Progenitor cell of endocrine pancreas (in vitro differentiated cells): ENCODE results near the gene HRAS. TPM values are rescaled to one million over a fixed set of nuclear protein-coding genes. Genes with fewer than 3 reads are reported as not detected.

Experiments
- DNase-seq: peaks from one replicate; pipeline ENCODE4 v3.0.0; 2021; ENCODE audit warnings: low spot score; ENCODE audit not compliant: unreplicated experiment
- H3K27ac Mint-ChIP-seq: 2 replicates; pipeline ENCODE4 v1.8.0; 2021; ENCODE audit warnings: mild to moderate bottlenecking, moderate library complexity, mixed read lengths
- H3K27me3 Mint-ChIP-seq: 2 replicates; pipeline ENCODE4 v1.8.0; 2021; ENCODE audit warnings: mixed read lengths
- H3K36me3 Mint-ChIP-seq: 2 replicates; pipeline ENCODE4 v1.8.0; 2022; ENCODE audit warnings: mixed read lengths; ENCODE audit not compliant: insufficient read depth
- H3K4me1 Mint-ChIP-seq: 2 replicates; pipeline ENCODE4 v1.8.0; 2021; ENCODE audit warnings: low read depth, mixed read lengths
- H3K4me3 Mint-ChIP-seq: 2 replicates; pipeline ENCODE4 v1.8.0; 2021; ENCODE audit warnings: low read depth, mild to moderate bottlenecking, moderate library complexity, mixed read lengths
- H3K9me3 Mint-ChIP-seq: 2 replicates; pipeline ENCODE4 v1.8.0; 2021; ENCODE audit warnings: low read depth, mixed read lengths
- total RNA-seq: library from RNA; stranded (reverse); gene quantifications from 2 replicates; pipeline ENCODE4 v1.2.1, GENCODE V29; 2021
- TF ChIP-seq, protein P1 (sequence below): fragments of 200-600 bp; sonication (generic); IDR thresholded peaks from one replicate; pipeline ENCODE4 v1.5.0; 2021; ENCODE audit warnings: antibody characterized with exemption, mild to moderate bottlenecking; ENCODE audit not compliant: unreplicated experiment

The HRAS gene
- total RNA-seq, 1 donor from 2014 or later: 61.6 TPM

DNA sequence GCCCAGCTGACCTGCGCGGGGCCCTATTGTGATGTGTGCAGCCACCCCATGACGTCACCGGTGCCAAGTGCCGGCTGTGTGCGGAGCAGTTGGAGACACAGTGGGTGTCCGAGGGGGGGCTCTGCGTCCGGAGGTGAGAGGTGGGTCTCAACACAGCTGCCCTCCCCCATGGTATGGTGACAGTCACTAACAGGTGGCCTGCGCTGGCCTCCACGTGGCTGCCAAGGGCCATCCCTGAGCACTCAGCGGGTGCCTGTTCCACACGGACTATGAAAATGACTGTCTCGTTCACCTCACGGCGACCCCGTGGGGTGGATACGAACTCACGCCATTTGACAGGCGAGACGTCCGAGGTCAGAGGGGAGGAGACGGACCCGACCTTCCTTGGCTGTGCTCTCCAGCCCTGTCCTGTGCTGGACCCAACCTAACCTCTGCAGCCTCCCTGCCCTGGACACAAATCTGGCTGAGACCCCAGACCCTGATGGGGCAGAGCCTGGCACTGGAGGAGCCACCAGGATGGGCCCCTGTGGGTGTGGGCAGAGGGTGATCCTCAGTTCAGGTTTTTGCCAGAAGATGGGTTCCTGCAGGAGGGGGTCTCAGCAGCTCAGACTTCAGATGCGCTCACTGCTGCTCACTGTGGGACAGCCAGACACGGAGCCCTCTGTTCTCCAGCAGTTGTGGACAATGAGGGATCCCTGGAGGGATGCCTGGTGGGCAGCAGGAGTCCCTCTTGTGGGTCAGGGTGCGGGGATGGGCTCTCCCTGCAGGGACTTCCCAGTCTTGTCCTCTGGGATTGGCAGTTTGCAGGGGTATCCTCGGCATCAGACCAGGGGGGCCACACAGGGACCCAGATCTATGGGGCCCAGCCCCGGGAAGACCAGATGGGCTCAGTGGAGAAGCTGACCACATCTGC, 6.3 kb downstream of the HRAS start:
- Mint-ChIP-seq H3K4me1 (no peaks in the 10 kb centered on the region), H3K9me3 (peaks cover under 1% of the 10 kb centered on the region), H3K4me3 (no peak overlapping the region), H3K27ac (no peak overlapping the region), H3K27me3 (no peaks in the 10 kb centered on the region), H3K36me3 (peaks cover 1% of the 10 kb centered on the region)
- no peak for DNase-seq
- TF ChIP-seq, protein P1, sequence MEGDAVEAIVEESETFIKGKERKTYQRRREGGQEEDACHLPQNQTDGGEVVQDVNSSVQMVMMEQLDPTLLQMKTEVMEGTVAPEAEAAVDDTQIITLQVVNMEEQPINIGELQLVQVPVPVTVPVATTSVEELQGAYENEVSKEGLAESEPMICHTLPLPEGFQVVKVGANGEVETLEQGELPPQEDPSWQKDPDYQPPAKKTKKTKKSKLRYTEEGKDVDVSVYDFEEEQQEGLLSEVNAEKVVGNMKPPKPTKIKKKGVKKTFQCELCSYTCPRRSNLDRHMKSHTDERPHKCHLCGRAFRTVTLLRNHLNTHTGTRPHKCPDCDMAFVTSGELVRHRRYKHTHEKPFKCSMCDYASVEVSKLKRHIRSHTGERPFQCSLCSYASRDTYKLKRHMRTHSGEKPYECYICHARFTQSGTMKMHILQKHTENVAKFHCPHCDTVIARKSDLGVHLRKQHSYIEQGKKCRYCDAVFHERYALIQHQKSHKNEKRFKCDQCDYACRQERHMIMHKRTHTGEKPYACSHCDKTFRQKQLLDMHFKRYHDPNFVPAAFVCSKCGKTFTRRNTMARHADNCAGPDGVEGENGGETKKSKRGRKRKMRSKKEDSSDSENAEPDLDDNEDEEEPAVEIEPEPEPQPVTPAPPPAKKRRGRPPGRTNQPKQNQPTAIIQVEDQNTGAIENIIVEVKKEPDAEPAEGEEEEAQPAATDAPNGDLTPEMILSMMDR: no peak

DNA sequence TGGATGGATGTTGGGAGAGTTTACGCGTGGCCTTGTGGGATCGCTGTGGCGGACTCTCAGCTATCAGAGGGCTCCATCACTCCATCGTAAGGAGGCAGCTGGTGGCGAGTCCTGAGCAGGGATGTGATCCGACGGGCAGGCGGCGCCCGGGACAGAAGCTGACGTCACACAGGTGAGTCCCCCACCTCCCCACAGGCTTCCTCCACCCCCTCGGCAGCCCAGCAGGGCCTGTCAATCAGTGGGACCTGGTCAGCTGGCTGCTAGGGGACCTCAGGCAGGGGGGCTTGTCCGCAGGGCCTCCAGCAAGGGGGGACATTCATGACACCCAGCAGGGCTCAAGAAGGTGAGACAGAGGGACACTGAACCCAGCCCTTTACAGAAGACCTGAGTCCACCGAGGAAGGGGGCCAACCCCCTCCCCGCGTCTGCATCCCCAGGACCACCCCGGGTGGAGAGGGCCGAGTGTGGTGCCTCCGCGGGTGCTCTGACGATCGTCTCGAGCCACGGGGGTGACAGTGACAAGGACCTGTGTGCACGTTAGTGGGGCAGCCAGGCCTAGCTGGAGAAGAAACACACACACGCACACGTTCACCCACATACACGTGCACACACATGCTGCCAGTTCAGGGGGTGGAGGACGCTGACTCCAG, 7.1 kb downstream of the HRAS start:
- H3K27me3 Mint-ChIP-seq: no peaks in the 10 kb centered on the region
- H3K4me3 Mint-ChIP-seq: no peak overlapping the region
- peaks cover 3% of the 10 kb centered on the region for H3K9me3 Mint-ChIP-seq
- H3K36me3 Mint-ChIP-seq: peaks cover 1% of the 10 kb centered on the region
- TF ChIP-seq, protein P1: no peak
- no peaks in the 10 kb centered on the region for H3K4me1 Mint-ChIP-seq
- no peak overlapping the region for H3K27ac Mint-ChIP-seq
- no peak for DNase-seq

DNA sequence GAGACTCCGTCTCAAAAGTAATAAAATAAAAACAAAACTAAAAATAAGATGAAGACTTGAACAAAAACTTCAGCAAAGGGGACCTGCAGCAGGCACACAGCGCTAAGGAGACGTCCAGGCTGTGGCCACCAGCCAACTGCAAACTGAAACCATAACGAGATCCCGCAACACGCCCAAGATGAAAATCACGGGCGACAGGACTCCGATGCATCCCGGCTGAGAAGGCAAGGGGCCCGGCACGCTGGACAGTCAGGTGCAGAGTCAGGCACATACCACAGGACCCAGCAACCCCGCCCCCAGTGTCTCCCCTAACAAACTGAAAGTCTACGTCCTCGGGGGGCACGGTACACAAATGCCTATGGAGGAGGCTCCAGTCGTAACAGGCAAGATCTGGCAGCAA, 9.2 kb downstream of the HRAS start:
- Mint-ChIP-seq H3K4me3 (no peak overlapping the region), H3K27ac (no peak overlapping the region), H3K9me3 (peaks cover 3% of the 10 kb centered on the region), H3K4me1 (no peaks in the 10 kb centered on the region), H3K27me3 (no peaks in the 10 kb centered on the region), H3K36me3 (no peaks in the 10 kb centered on the region)
- no peak for DNase-seq
- TF ChIP-seq, protein P1: no peak

DNA sequence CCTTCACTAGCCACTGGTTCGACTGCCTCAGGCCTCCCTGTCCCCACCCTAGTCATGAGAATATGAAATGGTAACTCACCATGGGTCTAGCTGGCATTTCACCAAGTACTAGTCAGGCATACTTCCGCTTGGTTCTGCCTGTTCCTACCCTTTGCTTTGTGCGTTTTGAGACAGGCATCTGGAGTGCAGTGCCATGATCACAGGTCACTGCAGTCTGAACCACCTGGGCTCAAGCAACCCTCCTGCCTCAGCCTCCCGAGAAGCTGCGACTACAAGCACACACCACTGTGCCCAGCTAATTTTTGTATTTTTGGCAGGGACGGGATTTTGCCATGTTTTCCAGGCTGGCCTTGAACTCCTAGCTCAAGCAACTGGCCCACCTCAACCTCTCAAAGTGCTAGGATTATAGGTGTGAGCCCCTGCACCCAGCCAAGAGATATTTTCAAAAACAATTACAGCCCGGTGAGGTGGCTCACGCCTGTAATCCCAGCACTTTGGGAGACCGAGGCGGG, 14.1 kb downstream of the HRAS start:
- TF ChIP-seq, protein P1: no peak
- no peaks in the 10 kb centered on the region for H3K27me3 Mint-ChIP-seq
- no peak for DNase-seq
- H3K36me3 Mint-ChIP-seq: peaks cover 16% of the 10 kb centered on the region
- no peak overlapping the region for H3K4me3 Mint-ChIP-seq
- H3K27ac Mint-ChIP-seq: no peak overlapping the region
- H3K4me1 Mint-ChIP-seq: peaks cover 1% of the 10 kb centered on the region
- peaks cover 12% of the 10 kb centered on the region for H3K9me3 Mint-ChIP-seq

DNA sequence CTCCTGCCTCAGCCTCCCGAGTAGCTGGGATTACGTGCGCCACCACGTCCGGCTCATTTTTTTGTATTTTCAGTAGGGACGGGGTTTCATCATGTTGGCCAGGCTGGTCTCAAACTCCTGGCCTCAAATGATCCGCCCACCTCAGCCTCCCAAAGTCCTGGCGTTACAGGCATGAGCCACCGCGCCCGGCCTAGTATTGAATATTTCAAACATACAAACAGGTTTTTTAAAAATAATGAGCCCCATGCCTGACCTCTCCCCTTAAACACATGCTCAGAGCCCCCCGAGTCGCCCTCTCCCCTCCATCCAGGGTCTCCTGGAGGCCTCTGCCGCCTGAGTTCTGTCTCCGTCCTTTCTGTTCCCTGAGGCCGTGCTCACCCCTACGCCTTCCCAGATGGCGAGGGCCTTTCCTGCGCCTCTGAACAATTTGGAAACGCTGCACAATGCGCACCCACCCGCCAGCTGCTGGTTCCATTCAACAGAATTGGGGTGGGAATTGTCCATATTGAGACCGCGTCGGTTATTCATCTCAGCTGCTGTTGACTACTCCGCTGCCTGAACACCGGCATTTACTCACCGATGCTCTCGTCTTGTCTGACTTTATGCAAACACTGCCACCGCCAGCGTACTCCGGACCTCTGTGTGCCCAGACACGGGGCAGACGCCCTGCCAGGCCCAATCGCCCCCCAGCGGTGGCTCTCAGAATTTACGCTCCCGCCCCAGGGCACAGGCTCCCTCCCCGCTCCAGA, 14.8 kb downstream of the HRAS start:
- Mint-ChIP-seq H3K9me3 (peaks cover 15% of the 10 kb centered on the region), H3K27me3 (no peaks in the 10 kb centered on the region), H3K4me1 (peaks cover 1% of the 10 kb centered on the region), H3K36me3 (peaks cover 21% of the 10 kb centered on the region), H3K4me3 (no peak overlapping the region), H3K27ac (no peak overlapping the region)
- DNase-seq: no peak
- TF ChIP-seq, protein P1: no peak
